SK-N-SH (cell line): ENCODE data around the gene NCF4.

ENCODE experiments used
- NFIC ChIP-seq: IDR thresholded peaks from 2 replicates; pipeline ENCODE4 v1.4.0; 2012; ENCODE audit warnings: borderline replicate concordance
- RAD21 ChIP-seq: IDR thresholded peaks from 2 replicates; pipeline ENCODE4 v1.6.1; 2012; ENCODE audit warnings: mild to moderate bottlenecking, low read length
- YY1 ChIP-seq: IDR thresholded peaks from 2 replicates; pipeline ENCODE4 v1.4.0; 2012; ENCODE audit warnings: low read depth, mild to moderate bottlenecking
- TF ChIP-seq, protein P1 (sequence below): fragments of 200-600 bp; sonication (generic); IDR thresholded peaks from 2 replicates; pipeline ENCODE4 v1.6.1; 2017; ENCODE audit warnings: antibody characterized with exemption, mild to moderate bottlenecking, moderate library complexity
- TF ChIP-seq, protein P2 (sequence below): IDR thresholded peaks from 2 replicates; pipeline ENCODE4 v1.4.0; 2012; ENCODE audit warnings: low read depth, borderline replicate concordance

- TF ChIP-seq NFIC (no peak), YY1 (no peak), RAD21 (no peak)
- TF ChIP-seq, protein P1, sequence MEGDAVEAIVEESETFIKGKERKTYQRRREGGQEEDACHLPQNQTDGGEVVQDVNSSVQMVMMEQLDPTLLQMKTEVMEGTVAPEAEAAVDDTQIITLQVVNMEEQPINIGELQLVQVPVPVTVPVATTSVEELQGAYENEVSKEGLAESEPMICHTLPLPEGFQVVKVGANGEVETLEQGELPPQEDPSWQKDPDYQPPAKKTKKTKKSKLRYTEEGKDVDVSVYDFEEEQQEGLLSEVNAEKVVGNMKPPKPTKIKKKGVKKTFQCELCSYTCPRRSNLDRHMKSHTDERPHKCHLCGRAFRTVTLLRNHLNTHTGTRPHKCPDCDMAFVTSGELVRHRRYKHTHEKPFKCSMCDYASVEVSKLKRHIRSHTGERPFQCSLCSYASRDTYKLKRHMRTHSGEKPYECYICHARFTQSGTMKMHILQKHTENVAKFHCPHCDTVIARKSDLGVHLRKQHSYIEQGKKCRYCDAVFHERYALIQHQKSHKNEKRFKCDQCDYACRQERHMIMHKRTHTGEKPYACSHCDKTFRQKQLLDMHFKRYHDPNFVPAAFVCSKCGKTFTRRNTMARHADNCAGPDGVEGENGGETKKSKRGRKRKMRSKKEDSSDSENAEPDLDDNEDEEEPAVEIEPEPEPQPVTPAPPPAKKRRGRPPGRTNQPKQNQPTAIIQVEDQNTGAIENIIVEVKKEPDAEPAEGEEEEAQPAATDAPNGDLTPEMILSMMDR = no peak
- TF ChIP-seq, protein P2, sequence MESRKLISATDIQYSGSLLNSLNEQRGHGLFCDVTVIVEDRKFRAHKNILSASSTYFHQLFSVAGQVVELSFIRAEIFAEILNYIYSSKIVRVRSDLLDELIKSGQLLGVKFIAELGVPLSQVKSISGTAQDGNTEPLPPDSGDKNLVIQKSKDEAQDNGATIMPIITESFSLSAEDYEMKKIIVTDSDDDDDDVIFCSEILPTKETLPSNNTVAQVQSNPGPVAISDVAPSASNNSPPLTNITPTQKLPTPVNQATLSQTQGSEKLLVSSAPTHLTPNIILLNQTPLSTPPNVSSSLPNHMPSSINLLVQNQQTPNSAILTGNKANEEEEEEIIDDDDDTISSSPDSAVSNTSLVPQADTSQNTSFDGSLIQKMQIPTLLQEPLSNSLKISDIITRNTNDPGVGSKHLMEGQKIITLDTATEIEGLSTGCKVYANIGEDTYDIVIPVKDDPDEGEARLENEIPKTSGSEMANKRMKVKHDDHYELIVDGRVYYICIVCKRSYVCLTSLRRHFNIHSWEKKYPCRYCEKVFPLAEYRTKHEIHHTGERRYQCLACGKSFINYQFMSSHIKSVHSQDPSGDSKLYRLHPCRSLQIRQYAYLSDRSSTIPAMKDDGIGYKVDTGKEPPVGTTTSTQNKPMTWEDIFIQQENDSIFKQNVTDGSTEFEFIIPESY = no peak
Measured at GRCh38 chr22:36864454-36865215, 3.8 kb downstream of the NCF4 start.
